ENCODE data around the gene SIX6. TPM values are rescaled to one million over a fixed set of nuclear protein-coding genes. Genes with fewer than 3 reads are reported as not detected.
A peak's percentile ranks its signal among the peaks of the same experiment; 100 is the strongest.

Gene SIX6
- total RNA-seq, 4 donors from 2014 or later: not detected

- H3K27me3 ChIP-seq: no peaks in the 10 kb centered on the region
- in situ Hi-C loops (cut with MboI; ENCODE audit: low pct_ligation_motif_present in 1 of 4, low pct_unique_long_range_greater_than_20kb in 1 of 4, low sequenced_read_pairs in 3 of 4) (no loop called here), intact Hi-C loops (cut with DNase I; ENCODE audit: low total_unique reads) (no loop called here)
- H3K27ac ChIP-seq: no peak overlapping the region
- DNase-seq: no peak
- peaks cover 11 to 13% of the 10 kb centered on the region in 2 donors for H3K9me3 ChIP-seq
- WGBS, 2 donors (ENCODE audit: low coverage in 1 of 2): 61 to 74% methylated on average over 2 of the region's 2 CpGs
- no peak overlapping the region for H3K4me3 ChIP-seq
- H3K36me3 ChIP-seq: no peaks in the 10 kb centered on the region
- no peaks in the 10 kb centered on the region for H3K4me1 ChIP-seq
- no peak for TF ChIP-seq CTCF (IDR thresholded peaks at IDR 0.05)
- TF ChIP-seq POLR2AphosphoS5 (IDR thresholded peaks at IDR 0.05): no peak
Measured at GRCh38 chr14:60544659-60545058, 35.7 kb downstream of the SIX6 start.

- intact Hi-C loops (cut with DNase I; ENCODE audit: low total_unique reads): no loop called here
- TF ChIP-seq CTCF (IDR thresholded peaks at IDR 0.05): no peak
- TF ChIP-seq POLR2AphosphoS5 (IDR thresholded peaks at IDR 0.05): no peak
- TF ChIP-seq EP300 (IDR thresholded peaks at IDR 0.05; ENCODE audit: low read depth): no peak
- TF ChIP-seq POLR2A (IDR thresholded peaks at IDR 0.05): no peak
- no peak overlapping the region for H3K27ac ChIP-seq
- H3K36me3 ChIP-seq: no peaks in the 10 kb centered on the region
- no peak for DNase-seq
- H3K4me1 ChIP-seq: no peaks in the 10 kb centered on the region
- in situ Hi-C loops (cut with MboI; ENCODE audit: low pct_ligation_motif_present in 1 of 4, low pct_unique_long_range_greater_than_20kb in 1 of 4, low sequenced_read_pairs in 3 of 4): loop anchor here in 2 of 4 donors (10.0 to 25.0 kb wide), 3 partner anchors 192 to 367 kb away; no protein-coding TSS in a partner anchor
- H3K4me3 ChIP-seq: no peak overlapping the region
- WGBS, 2 donors (ENCODE audit: low coverage in 1 of 2): 52 to 63% methylated on average over 1 of the region's 1 CpG
- H3K27me3 ChIP-seq: no peaks in the 10 kb centered on the region
- no peaks in the 10 kb centered on the region for H3K9me3 ChIP-seq
Measured at GRCh38 chr14:60553808-60554207, 44.9 kb downstream of the SIX6 start.

- H3K27ac ChIP-seq: no peak overlapping the region
- intact Hi-C loops (cut with DNase I; ENCODE audit: low total_unique reads): loop anchor here (10.0 kb wide), 1 partner anchor 207 kb away; no protein-coding TSS in a partner anchor
- no peaks in the 10 kb centered on the region for H3K9me3 ChIP-seq
- no peaks in the 10 kb centered on the region for H3K36me3 ChIP-seq
- peak; percentile 11 for DNase-seq
- no peaks in the 10 kb centered on the region for H3K4me1 ChIP-seq
- H3K4me3 ChIP-seq: no peak overlapping the region
- WGBS, 2 donors (ENCODE audit: low coverage in 1 of 2): 31 to 39% methylated on average over 5 to 7 of the region's 7 CpGs
- TF ChIP-seq CTCF (IDR thresholded peaks at IDR 0.05): peak; percentile 16 to 37 (median 30)
- TF ChIP-seq POLR2AphosphoS5 (IDR thresholded peaks at IDR 0.05): no peak
- in situ Hi-C loops (cut with MboI; ENCODE audit: low pct_ligation_motif_present in 1 of 4, low pct_unique_long_range_greater_than_20kb in 1 of 4, low sequenced_read_pairs in 3 of 4): loop anchor here in 1 of 4 donors (25.0 kb wide), 2 partner anchors 200 to 375 kb away; no protein-coding TSS in a partner anchor
- no peaks in the 10 kb centered on the region for H3K27me3 ChIP-seq
Measured at GRCh38 chr14:60561845-60562746, 53.1 kb downstream of the SIX6 start.

Small RNAs within 50 kb of the gene (small RNA-seq; reads per million reads assigned to genes)
- gene AL049874.4: 0 reads per million in 4 donors

Other genes with a start within 250 kb of the SIX6 start
- gene C14orf39, start 23.1 kb upstream of the SIX6 start, total RNA-seq: under 1 TPM in 2 of 4 donors, not detected in 2; 0.16 to 0.55 TPM
- gene SIX1, start 140.3 kb downstream of the SIX6 start, total RNA-seq: under 1 TPM in 1 of 4 donors, not detected in 3; 0.14 TPM
- under 1 TPM in 2 of 4 donors, not detected in 2; 0.32 to 0.55 TPM for gene SIX4, start 215.2 kb downstream of the SIX6 start, total RNA-seq
- gene MNAT1, start 225.6 kb downstream of the SIX6 start, total RNA-seq: 10 to 100 TPM in 3 of 4 donors, 1 to 10 TPM in 1; 4.2 to 30.3 (median 17.8) TPM